Osteocyte (in vitro differentiated cells): ENCODE results near the gene RAB31. TPM values are rescaled to one million over a fixed set of nuclear protein-coding genes. Genes with fewer than 3 reads are reported as not detected.

Experiments
- DNase-seq: peaks from one replicate; pipeline ENCODE4 v3.0.0; 2021; ENCODE audit warnings: mixed read lengths; ENCODE audit not compliant: unreplicated experiment; ENCODE audit errors: extremely low spot score
- H3K27ac Mint-ChIP-seq: one replicate; pipeline ENCODE4 v1.8.0; 2021; ENCODE audit warnings: mild to moderate bottlenecking, mixed read lengths; ENCODE audit not compliant: unreplicated experiment
- H3K27me3 Mint-ChIP-seq: one replicate; pipeline ENCODE4 v1.8.0; 2021; ENCODE audit warnings: mixed read lengths; ENCODE audit not compliant: unreplicated experiment
- H3K36me3 Mint-ChIP-seq: one replicate; pipeline ENCODE4 v1.8.0; 2021; ENCODE audit warnings: mixed read lengths; ENCODE audit not compliant: unreplicated experiment
- H3K4me1 Mint-ChIP-seq: one replicate; pipeline ENCODE4 v1.8.0; 2021; ENCODE audit warnings: mixed read lengths; ENCODE audit not compliant: unreplicated experiment
- H3K4me3 Mint-ChIP-seq: one replicate; pipeline ENCODE4 v1.8.0; 2021; ENCODE audit warnings: mild to moderate bottlenecking, moderate library complexity, mixed read lengths; ENCODE audit not compliant: unreplicated experiment
- H3K9me3 Mint-ChIP-seq: one replicate; pipeline ENCODE4 v1.8.0; 2021; ENCODE audit warnings: mixed read lengths; ENCODE audit not compliant: unreplicated experiment
- CTCF ChIP-seq: fragments of 200-600 bp; sonication (generic); IDR thresholded peaks from 2 replicates; pipeline ENCODE4 v1.5.0; 2021; ENCODE audit warnings: antibody characterized with exemption, mild to moderate bottlenecking, moderate library complexity
- total RNA-seq: library from RNA; stranded (reverse); gene quantifications from 2 replicates; pipeline ENCODE4 v1.2.1, GENCODE V29; 2021

Gene RAB31
- total RNA-seq, 1 donor from 2014 or later, result 90.8 TPM

DNA sequence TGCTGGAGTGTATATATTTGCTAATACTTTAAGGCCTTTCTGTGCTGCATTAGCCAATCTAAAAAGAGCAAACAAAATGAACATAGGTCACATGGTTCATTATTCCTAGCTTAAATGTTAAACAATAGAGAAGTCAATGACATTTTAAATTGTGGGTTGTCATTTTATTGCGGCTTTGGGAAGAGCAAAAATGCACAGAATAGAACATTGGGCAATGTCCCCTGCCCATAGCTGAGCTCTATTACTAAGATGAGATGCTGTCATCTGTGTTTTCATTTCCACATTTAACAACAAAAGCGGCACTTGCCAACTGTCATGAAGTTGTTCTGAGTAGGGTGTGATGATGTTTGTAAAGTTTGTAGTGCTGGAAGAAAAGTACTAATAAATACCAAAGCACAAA is 202.6 kb downstream of the RAB31 start:
- Mint-ChIP-seq H3K4me3 (no peak overlapping the region), H3K27ac (no peak overlapping the region), H3K27me3 (peaks cover 6% of the 10 kb centered on the region), H3K36me3 (no peaks in the 10 kb centered on the region), H3K9me3 (no peaks in the 10 kb centered on the region), H3K4me1 (peaks cover 12% of the 10 kb centered on the region)
- no peak for DNase-seq
- TF ChIP-seq CTCF, result no peak

- no peaks in the 10 kb centered on the region for H3K9me3 Mint-ChIP-seq
- H3K27me3 Mint-ChIP-seq, result peaks cover 6% of the 10 kb centered on the region
- no peak for TF ChIP-seq CTCF
- no peak for DNase-seq
- no peak overlapping the region for H3K4me3 Mint-ChIP-seq
- H3K4me1 Mint-ChIP-seq, result peaks cover 17% of the 10 kb centered on the region
- no peak overlapping the region for H3K27ac Mint-ChIP-seq
- no peaks in the 10 kb centered on the region for H3K36me3 Mint-ChIP-seq
Measured at GRCh38 chr18:9911226-9911625, 203.1 kb downstream of the RAB31 start.

Other genes with a start within 250 kb of the RAB31 start
- gene RALBP1, start 232.8 kb upstream of the RAB31 start, total RNA-seq, result 48.3 and 50.9 TPM in 2 replicates
- 131 and 140 TPM in 2 replicates for gene PPP4R1, start 93.7 kb upstream of the RAB31 start, total RNA-seq
- gene TXNDC2, start 177.7 kb downstream of the RAB31 start, total RNA-seq, result 0.11 and 0.29 TPM in 2 replicates
- gene VAPA, start 205.7 kb downstream of the RAB31 start, total RNA-seq, result 157 and 163 TPM in 2 replicates